HCT116 (cell line): ENCODE data around the gene GALNT2.

Experiments
- EZH2 ChIP-seq: fragments of 200-600 bp; sonication (generic); IDR thresholded peaks from 2 replicates; pipeline ENCODE4 v1.6.1; 2017; ENCODE audit warnings: antibody characterized with exemption, mixed run types
- EZH2phosphoT487 ChIP-seq: fragments of 200-600 bp; IDR thresholded peaks from 2 replicates; pipeline ENCODE4 v1.6.1; 2018; ENCODE audit warnings: antibody characterized with exemption, borderline replicate concordance
- POLR2A ChIP-seq: IDR thresholded peaks from 2 replicates; pipeline ENCODE4 v1.7.0; 2011; ENCODE audit warnings: borderline replicate concordance; ENCODE audit not compliant: insufficient read depth, insufficient read length; ENCODE audit errors: extremely low read depth
- POLR2AphosphoS5 ChIP-seq: IDR thresholded peaks from 2 replicates; pipeline ENCODE4 v1.6.1; 2011; ENCODE audit warnings: mild to moderate bottlenecking, low read depth, low read length, moderate library complexity
- RAD21 ChIP-seq: IDR thresholded peaks from 2 replicates; pipeline ENCODE4 v1.6.1; 2012; ENCODE audit warnings: low read depth, mild to moderate bottlenecking
- SIN3A ChIP-seq: IDR thresholded peaks from 2 replicates; pipeline ENCODE4 v1.6.1; 2012; ENCODE audit warnings: low read depth
- ZFX ChIP-seq: fragments of 450-650 bp; IDR thresholded peaks from 2 replicates; pipeline ENCODE4 v1.6.1; 2017
- TF ChIP-seq, protein P1 (sequence below), 3 experiments: fragments of 200-600 bp in 1 of 3; sonication (generic) in 1 of 3; IDR thresholded peaks in 2 of 3; conservative IDR thresholded peaks in 1 of 3; 2 replicates each; pipeline ENCODE4 v1.5.1; 2012 to 2017; ENCODE audit warnings: low read depth in 2 of 3, low read length in 2 of 3, antibody characterized with exemption in 1 of 3, borderline replicate concordance in 1 of 3, control low read depth in 1 of 3, mild to moderate bottlenecking in 1 of 3, mixed read lengths in 1 of 3, mixed run types in 1 of 3, moderate library complexity in 1 of 3; ENCODE audit not compliant: insufficient read depth in 1 of 3

DNA sequence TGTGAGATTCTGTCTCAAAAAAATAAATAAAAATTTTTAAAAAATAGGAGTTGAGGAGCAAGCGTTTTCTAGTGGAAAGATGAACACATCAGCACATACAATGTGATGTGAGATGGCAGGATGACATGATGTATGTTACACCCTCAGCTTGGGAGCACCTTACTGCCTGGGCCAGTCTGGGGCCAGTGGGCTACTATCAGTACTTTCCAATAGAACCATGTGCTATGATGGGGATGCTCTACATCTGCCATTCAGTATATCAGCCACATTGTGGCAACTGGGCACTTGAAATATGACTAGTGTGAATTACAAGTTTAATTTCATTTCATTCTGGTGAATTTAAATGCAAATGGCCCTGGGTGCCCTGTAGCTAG, 203.1 kb downstream of the GALNT2 start:
- TF ChIP-seq, protein P1, sequence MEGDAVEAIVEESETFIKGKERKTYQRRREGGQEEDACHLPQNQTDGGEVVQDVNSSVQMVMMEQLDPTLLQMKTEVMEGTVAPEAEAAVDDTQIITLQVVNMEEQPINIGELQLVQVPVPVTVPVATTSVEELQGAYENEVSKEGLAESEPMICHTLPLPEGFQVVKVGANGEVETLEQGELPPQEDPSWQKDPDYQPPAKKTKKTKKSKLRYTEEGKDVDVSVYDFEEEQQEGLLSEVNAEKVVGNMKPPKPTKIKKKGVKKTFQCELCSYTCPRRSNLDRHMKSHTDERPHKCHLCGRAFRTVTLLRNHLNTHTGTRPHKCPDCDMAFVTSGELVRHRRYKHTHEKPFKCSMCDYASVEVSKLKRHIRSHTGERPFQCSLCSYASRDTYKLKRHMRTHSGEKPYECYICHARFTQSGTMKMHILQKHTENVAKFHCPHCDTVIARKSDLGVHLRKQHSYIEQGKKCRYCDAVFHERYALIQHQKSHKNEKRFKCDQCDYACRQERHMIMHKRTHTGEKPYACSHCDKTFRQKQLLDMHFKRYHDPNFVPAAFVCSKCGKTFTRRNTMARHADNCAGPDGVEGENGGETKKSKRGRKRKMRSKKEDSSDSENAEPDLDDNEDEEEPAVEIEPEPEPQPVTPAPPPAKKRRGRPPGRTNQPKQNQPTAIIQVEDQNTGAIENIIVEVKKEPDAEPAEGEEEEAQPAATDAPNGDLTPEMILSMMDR (IDR thresholded peaks at IDR 0.05 in 2 of 3, conservative IDR thresholded peaks at IDR 0.05 in 1 of 3; ENCODE audit: borderline replicate concordance in 1 of 3, insufficient read depth in 1 of 3, low read depth in 2 of 3, low read length in 2 of 3): no peak
- TF ChIP-seq EZH2phosphoT487 (no peak), POLR2AphosphoS5 (no peak), POLR2A (no peak), ZFX (no peak), EZH2 (no peak), RAD21 (no peak), SIN3A (no peak)
